ENCODE measurements around the gene INPP1. TPM values are rescaled to one million over a fixed set of nuclear protein-coding genes. Genes with fewer than 3 reads are reported as not detected.

The INPP1 gene
- total and polyA plus RNA-seq, 2 of the 8 experiments (the other 6 are each of a cell fraction or from before 2014, with no cell fraction given) = 0.88 to 3.0 TPM

GRCh38 chr2:190303647-190304046 is 39.7 kb upstream of the INPP1 start (continued):
- TF ChIP-seq CHD7 (IDR thresholded peaks at IDR 0.05; ENCODE audit: insufficient replicate concordance, low read length) (no peak), NRF1 (IDR thresholded peaks at IDR 0.05; ENCODE audit: low read depth, low read length) (no peak), SRF (IDR thresholded peaks at IDR 0.05; ENCODE audit: low read depth, low read length) (no peak), BCL11A (IDR thresholded peaks at IDR 0.05; ENCODE audit: low read depth in 2 of 2, low read length in 2 of 2) (no peak), BRCA1 (IDR thresholded peaks at IDR 0.05; ENCODE audit: low read depth, low read length) (no peak), ATF3 (IDR thresholded peaks at IDR 0.05; ENCODE audit: insufficient read depth, low read depth, low read length) (no peak), CBX8 (IDR thresholded peaks at IDR 0.05; ENCODE audit: borderline replicate concordance, low read depth, low read length) (no peak)

Data from H1 (cell line).